ENCODE measurements around the gene EIF4E.
"Not testable (repeated sequence)": the region's sequence is repeated elsewhere in the genome, so short reads cannot be mapped to it uniquely, and the experiment has no call there.

The EIF4E gene

DNA sequence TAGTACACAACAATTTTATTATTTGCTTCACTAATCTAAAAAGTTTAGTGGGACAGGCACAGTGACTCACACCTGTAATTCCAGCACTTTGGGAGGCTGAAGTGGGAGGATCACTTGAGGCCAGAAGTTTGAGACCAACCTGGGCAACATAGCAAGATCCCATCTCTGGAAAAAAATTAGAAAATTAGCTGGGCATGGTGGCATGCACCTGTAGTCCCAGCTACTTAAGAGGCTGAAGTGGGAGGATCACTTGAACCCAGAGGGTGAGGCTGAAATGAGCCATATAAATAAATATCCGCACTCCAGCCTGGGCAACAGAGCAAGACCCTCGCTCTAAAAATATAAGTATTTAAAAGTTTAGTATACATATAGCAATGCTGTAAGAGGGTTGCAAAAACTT, 42.6 kb downstream of the EIF4E start:
- H3K4me3 ChIP-seq (ENCODE audit: low read depth, low read length): not testable (repeated sequence)

- H3K4me3 ChIP-seq (ENCODE audit: low read depth, low read length): not testable (repeated sequence)
Measured at GRCh38 chr4:98880884-98881283, 48.0 kb downstream of the EIF4E start.

GRCh38 chr4:98879515-98879914, 49.4 kb downstream of the EIF4E start:
- H3K4me3 ChIP-seq (ENCODE audit: low read depth, low read length): no peak overlapping the region

GRCh38 chr4:98873059-98873458, 55.9 kb downstream of the EIF4E start:
- no peak overlapping the region for H3K4me3 ChIP-seq (ENCODE audit: low read depth, low read length)

DNA sequence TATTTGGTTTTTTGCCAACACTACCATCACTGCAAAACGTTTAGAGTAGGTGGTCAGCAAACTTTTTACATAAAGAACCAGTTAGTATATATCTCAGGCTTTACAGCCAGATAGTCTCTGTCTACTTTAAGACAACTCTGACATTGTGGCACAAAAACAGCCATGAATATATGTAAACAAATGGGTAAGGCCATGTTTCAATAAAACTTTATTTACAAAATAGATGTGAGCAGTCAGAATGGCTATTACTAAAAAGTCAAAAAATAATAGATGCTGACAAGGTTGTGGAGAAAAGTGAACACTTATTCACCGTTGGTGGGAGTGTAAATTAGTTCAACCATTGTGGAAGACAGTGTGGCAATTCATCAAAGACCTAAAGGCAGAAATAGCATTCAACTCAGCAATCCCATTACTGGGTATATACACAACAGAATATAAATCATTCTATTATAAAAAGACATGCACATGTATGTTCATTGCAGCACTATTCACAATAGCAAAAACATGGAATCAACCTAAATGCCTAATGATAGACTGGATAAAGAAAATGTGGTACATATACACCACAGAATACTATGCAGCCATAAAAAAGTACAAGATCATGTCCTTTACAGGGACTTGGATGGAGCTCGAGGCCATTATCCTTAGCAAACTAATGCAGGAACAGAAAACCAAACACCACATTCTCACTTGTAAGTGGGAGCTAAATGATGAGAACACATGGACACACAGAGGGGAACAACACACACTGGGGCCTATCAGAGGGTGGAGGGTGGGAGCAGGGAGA, 56.6 kb downstream of the EIF4E start:
- H3K4me3 ChIP-seq (ENCODE audit: low read depth, low read length): not testable (repeated sequence)

DNA sequence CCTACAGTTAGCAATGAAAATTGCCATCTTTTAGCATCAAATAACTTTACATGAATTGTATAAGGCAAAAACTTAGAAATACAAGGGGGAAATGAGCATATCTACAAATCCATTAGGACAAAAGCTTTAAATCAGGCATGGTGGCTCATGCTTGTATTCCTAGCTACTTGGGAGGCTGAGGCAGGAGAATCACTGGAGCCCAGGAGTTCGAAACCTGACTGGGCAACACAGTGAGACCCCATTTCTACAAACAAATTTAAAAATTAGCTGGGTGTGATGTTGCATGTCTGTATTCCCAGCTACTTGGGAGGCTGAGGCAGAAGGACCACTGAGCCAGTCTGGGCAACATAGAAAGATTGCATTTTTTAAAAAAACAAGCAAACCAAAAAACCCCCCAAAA, 61.3 kb downstream of the EIF4E start:
- no peak overlapping the region for H3K4me3 ChIP-seq (ENCODE audit: low read depth, low read length)

DNA sequence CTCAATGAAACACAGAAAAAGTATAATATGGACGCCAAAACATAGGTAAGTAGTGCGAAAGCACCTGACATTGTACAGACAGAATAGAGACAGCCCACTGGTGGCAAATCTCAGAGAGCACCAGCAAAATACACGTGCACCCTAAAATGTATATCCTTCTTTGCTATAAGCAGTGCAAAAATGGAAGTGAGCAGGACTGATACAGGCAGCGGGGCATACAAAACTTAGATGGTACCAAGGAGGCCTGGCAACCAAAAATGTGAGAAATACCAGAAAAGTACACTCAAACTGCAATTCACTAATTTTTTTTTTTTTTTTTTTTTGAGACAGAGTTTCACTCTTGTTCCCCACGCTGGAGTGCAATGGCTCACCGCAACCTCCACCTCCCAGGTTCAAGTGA, 63.9 kb downstream of the EIF4E start:
- H3K4me3 ChIP-seq (ENCODE audit: low read depth, low read length): no peak overlapping the region

- no peak overlapping the region for H3K4me3 ChIP-seq (ENCODE audit: low read depth, low read length)
Measured at GRCh38 chr4:98864560-98864959, 64.4 kb downstream of the EIF4E start.

- no peak overlapping the region for H3K4me3 ChIP-seq (ENCODE audit: low read depth, low read length)
Measured at GRCh38 chr4:98862371-98862770, 66.6 kb downstream of the EIF4E start.

- H3K4me3 ChIP-seq (ENCODE audit: low read depth, low read length): no peak overlapping the region
Measured at GRCh38 chr4:98861100-98861884, 67.6 kb downstream of the EIF4E start.

- H3K4me3 ChIP-seq (ENCODE audit: low read depth, low read length): no peak overlapping the region
Measured at GRCh38 chr4:98851806-98852205, 77.1 kb downstream of the EIF4E start.

DNA sequence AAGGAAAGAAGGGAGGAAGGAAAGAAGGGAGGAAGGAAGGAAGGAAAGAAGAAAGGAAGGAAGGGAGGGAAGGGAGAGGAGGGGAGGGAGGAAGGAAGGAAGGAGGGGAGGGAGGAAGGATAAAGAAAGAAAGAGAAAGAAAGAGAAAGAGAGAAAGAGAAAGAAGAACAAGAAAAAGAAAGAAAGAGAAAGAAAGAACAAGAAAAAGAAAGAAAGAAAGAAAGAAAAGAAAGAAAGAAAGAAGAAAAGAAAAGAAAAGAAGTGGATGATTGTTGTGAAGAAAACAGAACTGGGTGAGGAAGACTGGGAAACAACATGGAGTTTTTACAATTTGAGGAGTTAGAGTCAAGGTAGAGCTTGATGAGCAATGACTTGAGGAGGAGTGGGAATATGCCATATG, 78.0 kb downstream of the EIF4E start:
- no peak overlapping the region for H3K4me3 ChIP-seq (ENCODE audit: low read depth, low read length)

GRCh38 chr4:98848448-98848847, 80.5 kb downstream of the EIF4E start:
- no peak overlapping the region for H3K4me3 ChIP-seq (ENCODE audit: low read depth, low read length)

- no peak overlapping the region for H3K4me3 ChIP-seq (ENCODE audit: low read depth, low read length)
Measured at GRCh38 chr4:98845960-98846359, 83.0 kb downstream of the EIF4E start.

- H3K4me3 ChIP-seq (ENCODE audit: low read depth, low read length): not testable (repeated sequence)
Measured at GRCh38 chr4:98842917-98843316, 86.0 kb downstream of the EIF4E start.

GRCh38 chr4:98838977-98839618, 89.8 kb downstream of the EIF4E start:
- H3K4me3 ChIP-seq (ENCODE audit: low read depth, low read length): no peak overlapping the region

- H3K4me3 ChIP-seq (ENCODE audit: low read depth, low read length): no peak overlapping the region
Measured at GRCh38 chr4:98838531-98838930, 90.4 kb downstream of the EIF4E start.

- H3K4me3 ChIP-seq (ENCODE audit: low read depth, low read length): no peak overlapping the region
Measured at GRCh38 chr4:98833384-98833783, 95.5 kb downstream of the EIF4E start.

- H3K4me3 ChIP-seq (ENCODE audit: low read depth, low read length): not testable (repeated sequence)
Measured at GRCh38 chr4:98831036-98831435, 97.9 kb downstream of the EIF4E start.

All from iPS-11a (cell line).